OCI-LY1 (cell line): Measurements from ENCODE around the gene TIMMDC1.

Experiments
- H2AFZ ChIP-seq: fragments of 200-600 bp; sonication (generic), shearing (Covaris generic); 2 replicates; pipeline ENCODE4 v1.6.0; 2014; ENCODE audit warnings: antibody characterized with exemption, mild to moderate bottlenecking, low read length
- H3F3A ChIP-seq: fragments of 200-600 bp; sonication (generic), shearing (Covaris generic); 2 replicates; pipeline ENCODE4 v1.6.0; 2014; ENCODE audit warnings: mild to moderate bottlenecking, antibody characterized with exemption, low read length, moderate library complexity; ENCODE audit not compliant: insufficient read depth
- H3K27ac ChIP-seq: fragments of 200-600 bp; sonication (generic); 2 replicates; pipeline ENCODE4 v1.5.1; 2014; ENCODE audit warnings: low read length, mixed run types, mild to moderate bottlenecking, low read depth; ENCODE audit not compliant: poor library complexity, severe bottlenecking
- H3K27me3 ChIP-seq: fragments of 200-600 bp; sonication (generic); 2 replicates; pipeline ENCODE4 v1.6.0; 2014; ENCODE audit warnings: antibody characterized with exemption, mild to moderate bottlenecking, low read length, moderate library complexity; ENCODE audit not compliant: insufficient read depth
- H3K36me3 ChIP-seq: fragments of 200-600 bp; sonication (generic); 2 replicates; pipeline ENCODE4 v1.6.1; 2014; ENCODE audit warnings: mild to moderate bottlenecking, antibody characterized with exemption, low read length, moderate library complexity, mixed read lengths; ENCODE audit not compliant: insufficient read depth
- H3K4me1 ChIP-seq: fragments of 200-600 bp; sonication (generic); 2 replicates; pipeline ENCODE4 v1.5.1; 2014; ENCODE audit warnings: mild to moderate bottlenecking, low read length, moderate library complexity; ENCODE audit not compliant: insufficient read depth, severe bottlenecking
- H3K4me2 ChIP-seq: fragments of 200-600 bp; sonication (generic), shearing (Covaris generic); 2 replicates; pipeline ENCODE4 v1.6.1; 2014; ENCODE audit warnings: low read length
- H3K4me3 ChIP-seq: fragments of 200-600 bp; sonication (generic); 2 replicates; pipeline ENCODE4 v1.5.1; 2014; ENCODE audit warnings: low read length, low read depth, mild to moderate bottlenecking, mixed read lengths; ENCODE audit not compliant: poor library complexity, severe bottlenecking
- H3K79me2 ChIP-seq: fragments of 200-600 bp; shearing (Covaris generic); 2 replicates; pipeline ENCODE4 v1.6.1; 2016; ENCODE audit warnings: mixed run types, low read length, mixed read lengths; ENCODE audit not compliant: insufficient read depth
- H3K9ac ChIP-seq: fragments of 200-600 bp; sonication (generic), shearing (Covaris generic); 2 replicates; pipeline ENCODE4 v1.6.1; 2014; ENCODE audit warnings: mild to moderate bottlenecking, low read length, mixed read lengths
- H3K9me2 ChIP-seq: fragments of 200-600 bp; sonication (generic), shearing (Covaris generic); 2 replicates; pipeline ENCODE4 v1.6.1; 2014; ENCODE audit warnings: low read depth, mild to moderate bottlenecking, low read length, mixed read lengths
- H3K9me3 ChIP-seq: fragments of 200-600 bp; shearing (Covaris generic); 2 replicates; pipeline ENCODE4 v1.6.1; 2014; ENCODE audit warnings: low read length, mixed read lengths
- H4K20me1 ChIP-seq: fragments of 200-600 bp; sonication (generic), shearing (Covaris generic); 2 replicates; pipeline ENCODE4 v1.6.0; 2016; ENCODE audit warnings: mild to moderate bottlenecking, low read length; ENCODE audit not compliant: insufficient read depth
- EZH2 ChIP-seq: fragments of 200-600 bp; sonication (generic), shearing (Covaris generic); IDR thresholded peaks from 2 replicates; pipeline ENCODE4 v1.8.0; 2017; ENCODE audit warnings: borderline replicate concordance, mixed run types, mild to moderate bottlenecking, antibody characterized with exemption, low read length, moderate library complexity, mixed read lengths
- TF ChIP-seq, protein P1 (sequence below): fragments of 200-600 bp; sonication (generic), shearing (Covaris generic); IDR thresholded peaks from 2 replicates; pipeline ENCODE4 v1.5.1; 2017; ENCODE audit warnings: mild to moderate bottlenecking, antibody characterized with exemption, low read length, moderate library complexity, mixed read lengths

The TIMMDC1 gene

DNA sequence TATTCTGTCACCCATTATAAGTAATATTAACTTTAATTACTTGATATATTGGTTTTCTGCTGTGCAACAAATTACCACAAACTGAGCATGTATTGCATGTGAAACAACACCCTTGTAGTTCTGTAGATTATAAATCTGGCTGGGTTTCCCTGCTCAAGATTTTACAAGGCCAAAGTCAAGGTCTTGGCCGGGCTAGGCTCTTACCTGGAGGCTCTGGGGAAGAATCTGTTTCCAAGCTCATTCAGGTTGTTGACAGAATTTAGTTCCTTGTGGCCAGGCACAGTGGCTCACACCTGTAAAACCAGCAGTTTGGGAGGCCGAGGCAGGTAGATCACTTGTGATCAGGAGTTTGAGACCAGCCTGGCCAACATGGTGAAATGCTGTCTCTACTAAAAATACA, 16.3 kb downstream of the TIMMDC1 start:
- Histone ChIP-seq H3K27me3 (no peaks in the 10 kb centered on the region), H3F3A (no peaks in the 10 kb centered on the region), H3K4me1 (no peaks in the 10 kb centered on the region), H3K27ac (no peak overlapping the region), H3K9me3 (no peaks in the 10 kb centered on the region), H3K4me3 (no peak overlapping the region), H3K36me3 (peaks cover 84% of the 10 kb centered on the region), H3K79me2 (no peaks in the 10 kb centered on the region), H4K20me1 (no peaks in the 10 kb centered on the region), H3K4me2 (no peak overlapping the region), H3K9me2 (no peaks in the 10 kb centered on the region), H3K9ac (no peak overlapping the region), H2AFZ (no peak overlapping the region)
- TF ChIP-seq, protein P1, sequence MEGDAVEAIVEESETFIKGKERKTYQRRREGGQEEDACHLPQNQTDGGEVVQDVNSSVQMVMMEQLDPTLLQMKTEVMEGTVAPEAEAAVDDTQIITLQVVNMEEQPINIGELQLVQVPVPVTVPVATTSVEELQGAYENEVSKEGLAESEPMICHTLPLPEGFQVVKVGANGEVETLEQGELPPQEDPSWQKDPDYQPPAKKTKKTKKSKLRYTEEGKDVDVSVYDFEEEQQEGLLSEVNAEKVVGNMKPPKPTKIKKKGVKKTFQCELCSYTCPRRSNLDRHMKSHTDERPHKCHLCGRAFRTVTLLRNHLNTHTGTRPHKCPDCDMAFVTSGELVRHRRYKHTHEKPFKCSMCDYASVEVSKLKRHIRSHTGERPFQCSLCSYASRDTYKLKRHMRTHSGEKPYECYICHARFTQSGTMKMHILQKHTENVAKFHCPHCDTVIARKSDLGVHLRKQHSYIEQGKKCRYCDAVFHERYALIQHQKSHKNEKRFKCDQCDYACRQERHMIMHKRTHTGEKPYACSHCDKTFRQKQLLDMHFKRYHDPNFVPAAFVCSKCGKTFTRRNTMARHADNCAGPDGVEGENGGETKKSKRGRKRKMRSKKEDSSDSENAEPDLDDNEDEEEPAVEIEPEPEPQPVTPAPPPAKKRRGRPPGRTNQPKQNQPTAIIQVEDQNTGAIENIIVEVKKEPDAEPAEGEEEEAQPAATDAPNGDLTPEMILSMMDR, result no peak
- TF ChIP-seq EZH2, result no peak

GRCh38 chr3:119517112-119517511, 18.8 kb downstream of the TIMMDC1 start:
- H3K27me3 ChIP-seq, result no peaks in the 10 kb centered on the region
- no peaks in the 10 kb centered on the region for H3K79me2 ChIP-seq
- no peaks in the 10 kb centered on the region for H4K20me1 ChIP-seq
- no peaks in the 10 kb centered on the region for H3K9me3 ChIP-seq
- no peak overlapping the region for H3K9ac ChIP-seq
- H3K4me3 ChIP-seq, result no peak overlapping the region
- H3K4me1 ChIP-seq, result no peaks in the 10 kb centered on the region
- H3K4me2 ChIP-seq, result no peak overlapping the region
- H3K9me2 ChIP-seq, result no peaks in the 10 kb centered on the region
- H2AFZ ChIP-seq, result no peak overlapping the region
- H3F3A ChIP-seq, result no peaks in the 10 kb centered on the region
- TF ChIP-seq EZH2, result no peak
- TF ChIP-seq, protein P1, result no peak
- peaks cover 96% of the 10 kb centered on the region for H3K36me3 ChIP-seq
- H3K27ac ChIP-seq, result no peak overlapping the region

DNA sequence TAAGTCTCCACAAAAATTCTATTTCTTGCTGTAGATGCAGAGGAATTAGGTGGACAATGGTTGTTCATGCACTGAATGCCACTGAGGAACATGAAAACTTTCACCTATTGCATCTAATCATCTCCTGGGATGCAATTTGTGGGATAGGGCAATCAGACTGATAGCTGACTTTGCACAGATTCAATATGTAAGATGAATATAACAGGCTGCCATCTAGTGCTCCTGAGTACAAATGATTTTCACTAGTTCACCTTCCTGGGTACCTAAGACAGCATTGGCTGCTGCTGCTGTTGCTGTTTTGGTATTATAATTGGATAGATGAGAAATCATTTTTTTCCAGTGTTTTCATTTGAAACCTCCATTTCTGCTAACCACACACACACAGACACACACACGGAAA, 19.7 kb downstream of the TIMMDC1 start:
- H3K79me2 ChIP-seq, result no peaks in the 10 kb centered on the region
- peaks cover 94% of the 10 kb centered on the region for H3K36me3 ChIP-seq
- no peaks in the 10 kb centered on the region for H3K4me1 ChIP-seq
- H3K9me3 ChIP-seq, result no peaks in the 10 kb centered on the region
- no peaks in the 10 kb centered on the region for H3F3A ChIP-seq
- H3K4me3 ChIP-seq, result no peak overlapping the region
- TF ChIP-seq, protein P1, result no peak
- TF ChIP-seq EZH2, result no peak
- H3K4me2 ChIP-seq, result no peak overlapping the region
- no peak overlapping the region for H3K9ac ChIP-seq
- H3K27me3 ChIP-seq, result no peaks in the 10 kb centered on the region
- H4K20me1 ChIP-seq, result no peaks in the 10 kb centered on the region
- no peak overlapping the region for H3K27ac ChIP-seq
- no peak overlapping the region for H2AFZ ChIP-seq
- no peaks in the 10 kb centered on the region for H3K9me2 ChIP-seq
